K562 (cell line): ENCODE measurements around the gene ARAP1. TPM values are rescaled to one million over a fixed set of nuclear protein-coding genes. Genes with fewer than 3 reads are reported as not detected.

Experiments
- ATF7 ChIP-seq: fragments of 450-650 bp; IDR thresholded peaks from 2 replicates; pipeline ENCODE4 v1.7.1; 2014; ENCODE audit warnings: mild to moderate bottlenecking, moderate library complexity
- CEBPG ChIP-seq, 3 experiments: fragments of 200-800 bp in 1 of 3; sonication (Bioruptor generic) in 1 of 3; sonication (generic) in 1 of 3; formaldehyde crosslinking in 1 of 3; IDR thresholded peaks in 2 of 3; conservative IDR thresholded peaks in 1 of 3; 2 replicates each; pipeline versions ENCODE4 v1.6.1 to v1.8.0; 2016 to 2022; ENCODE audit warnings: missing compliant biosample characterization in 2 of 3, missing genetic modification characterization in 2 of 3, mild to moderate bottlenecking in 1 of 3, missing genetic modification reagents in 1 of 3
- CREB3L1 ChIP-seq: fragments of 450-650 bp; IDR thresholded peaks from 2 replicates; pipeline ENCODE4 v1.6.1; 2014; ENCODE audit warnings: low read depth, mild to moderate bottlenecking, moderate library complexity, borderline replicate concordance
- ELF1 ChIP-seq: fragments of 200-800 bp; sonication (Bioruptor generic); IDR thresholded peaks from 2 replicates; pipeline ENCODE4 v1.6.1; 2016; ENCODE audit warnings: missing genetic modification characterization, missing compliant biosample characterization
- JUNB ChIP-seq: fragments of 450-650 bp; formaldehyde crosslinking; conservative IDR thresholded peaks from 2 replicates; pipeline ENCODE4 v1.4.0; 2020; ENCODE audit warnings: mild to moderate bottlenecking
- MITF ChIP-seq: IDR thresholded peaks from 2 replicates; pipeline ENCODE4 v1.6.1; 2014; ENCODE audit warnings: antibody characterized with exemption
- SIN3B ChIP-seq: fragments of 450-650 bp; IDR thresholded peaks from 2 replicates; pipeline ENCODE4 v1.6.1; 2017; ENCODE audit warnings: low read depth, mild to moderate bottlenecking, moderate library complexity
- ZBTB7A ChIP-seq: IDR thresholded peaks from 2 replicates; pipeline ENCODE4 v1.6.1; 2011; ENCODE audit warnings: low read depth, mild to moderate bottlenecking, low read length, moderate library complexity, borderline replicate concordance; ENCODE audit not compliant: control insufficient read depth
- ZNF76 ChIP-seq: fragments of 250-450 bp; sonication (Bioruptor Pico); IDR thresholded peaks from 2 replicates; pipeline ENCODE4 v1.4.0; 2020; ENCODE audit warnings: mild to moderate bottlenecking, moderate library complexity, borderline replicate concordance
- ZNF830 ChIP-seq: fragments of 250-450 bp; sonication (Bioruptor Pico); IDR thresholded peaks from 2 replicates; pipeline ENCODE4 v1.5.0; 2021; ENCODE audit warnings: mild to moderate bottlenecking
- polyA plus RNA-seq, 8 experiments: library from polyadenylated mRNA; depleted of rRNA in 4 of 8; stranded (reverse) in 5 of 8; unstranded in 3 of 8; fragments of >200 nt; fragmentation: Nextera tagmentation in 2 of 8; fragmentation: Illumina TruSeq in 1 of 8; extraction: Ambion mirVana in 2 of 8; extraction: Trizol in 1 of 8; gene quantifications; 2 replicates each; pipeline versions ENCODE4 v1.2.1 to v1.2.3, GENCODE V29; 2011 to 2014; ENCODE audit warnings: inconsistent platforms in 1 of 8, missing spikeins in 1 of 8
- total RNA-seq, 7 experiments: library from RNA; depleted of rRNA in 6 of 7; stranded (reverse); fragments of >200 nt in 6 of 7; fragmentation: Illumina TruSeq in 2 of 7; extraction: Trizol in 2 of 7; gene quantifications; 2 replicates each; pipeline versions ENCODE4 v1.2.1 to v1.2.3, GENCODE V29; 2011 to 2021; ENCODE audit warnings: low replicate concordance in 1 of 7

The ARAP1 gene
- total and polyA plus RNA-seq, 9 of the 15 experiments (the other 6 are each of a cell fraction or from before 2014, with no cell fraction given): 0.23 to 67.0 (median 24.6) TPM

- TF ChIP-seq CREB3L1: no peak
- TF ChIP-seq SIN3B: no peak
- no peak for TF ChIP-seq MITF
- peak; percentile 81 for TF ChIP-seq CEBPG (CRISPR knock-in tag; IDR thresholded peaks at IDR 0.05)
- TF ChIP-seq CEBPG (tag; conservative IDR thresholded peaks at IDR 0.05 in 1 of 2, IDR thresholded peaks at IDR 0.05 in 1 of 2): peak; percentile 66 to 94
- peak; percentile 80 for TF ChIP-seq ATF7
- TF ChIP-seq ELF1 (tag): no peak
- no peak for TF ChIP-seq ZNF76 (CRISPR knock-in tag)
- no peak for TF ChIP-seq JUNB (CRISPR knock-in tag)
- no peak for TF ChIP-seq ZNF830 (CRISPR knock-in tag)
- TF ChIP-seq ZBTB7A: peak; percentile 34; the same call in 1 of the 2 replicates
Observed at GRCh38 chr11:72758304-72758689, 6.1 kb upstream of the ARAP1 start (continued).
